ENCODE data around the gene GRIP2.

Gene GRIP2

DNA sequence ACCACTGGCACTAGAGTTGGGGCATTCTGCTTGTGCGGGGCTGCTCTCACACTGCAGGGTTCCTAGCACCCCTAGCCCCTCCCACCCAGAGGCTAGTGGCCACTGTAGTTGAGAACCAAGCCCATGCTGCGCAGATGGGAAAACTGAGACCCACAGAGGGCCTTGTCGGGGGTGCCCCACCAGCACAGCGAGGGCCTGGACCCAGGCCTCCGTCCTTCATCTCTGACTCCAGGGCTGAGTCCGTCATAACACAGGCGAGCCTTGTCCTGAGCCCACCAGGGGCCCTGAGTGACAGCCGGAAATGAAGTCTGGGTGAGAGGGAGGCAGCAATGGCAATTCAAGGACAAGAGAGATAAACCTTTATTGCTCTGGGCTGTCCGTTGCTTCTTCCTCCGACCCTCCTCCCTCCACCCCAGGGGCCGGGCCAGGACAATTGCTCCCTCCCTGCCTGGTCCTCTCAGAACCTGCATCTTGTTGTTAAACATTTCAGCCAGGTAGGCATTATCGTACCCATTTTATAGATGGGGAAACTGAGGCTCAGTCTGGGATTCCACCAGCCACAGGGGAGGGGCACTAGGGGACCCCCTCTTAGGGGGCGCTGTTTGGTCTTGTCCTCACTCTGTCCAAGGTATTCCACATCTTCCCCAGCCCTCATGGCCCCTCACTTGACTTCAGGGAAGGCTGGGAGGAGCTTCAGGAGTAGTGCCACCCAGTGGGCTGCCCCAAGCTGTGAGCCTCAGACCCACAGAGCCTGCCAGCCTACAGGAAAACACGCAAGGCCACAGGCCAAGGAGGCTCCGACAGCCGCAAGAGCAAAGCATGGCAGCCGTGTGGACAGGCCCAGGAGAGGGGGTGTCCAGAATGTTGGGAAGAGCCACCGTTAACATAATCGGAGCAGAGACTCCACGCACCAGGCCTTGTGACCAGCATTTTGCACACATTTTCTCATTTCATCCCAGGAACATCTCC lies 4.4 kb upstream of the GRIP2 start:
- intact Hi-C loops (cut with DNase I) = no loop called here
- DNase-seq = no peak

DNA sequence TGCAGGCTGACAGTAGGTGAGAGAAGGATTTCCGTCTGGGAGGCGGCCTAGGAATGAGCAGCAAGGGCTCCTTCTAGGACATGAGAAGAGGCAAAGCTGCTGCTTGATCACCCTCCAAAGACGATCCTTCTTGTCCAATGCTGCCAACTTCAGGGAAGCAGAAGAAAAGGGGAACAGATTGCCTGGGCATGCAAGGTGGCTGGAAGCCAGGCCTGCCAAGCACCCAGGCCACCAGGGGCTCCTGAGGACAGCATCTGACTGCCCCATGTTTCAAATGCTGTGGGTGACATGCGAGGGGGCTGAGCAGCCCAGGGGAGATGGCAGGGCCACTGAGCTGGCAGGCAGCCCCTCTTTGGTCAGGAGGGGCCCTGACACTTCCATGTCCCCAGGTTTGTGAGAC lies 3.3 kb upstream of the GRIP2 start:
- no peak for DNase-seq
- intact Hi-C loops (cut with DNase I) = no loop called here

DNA sequence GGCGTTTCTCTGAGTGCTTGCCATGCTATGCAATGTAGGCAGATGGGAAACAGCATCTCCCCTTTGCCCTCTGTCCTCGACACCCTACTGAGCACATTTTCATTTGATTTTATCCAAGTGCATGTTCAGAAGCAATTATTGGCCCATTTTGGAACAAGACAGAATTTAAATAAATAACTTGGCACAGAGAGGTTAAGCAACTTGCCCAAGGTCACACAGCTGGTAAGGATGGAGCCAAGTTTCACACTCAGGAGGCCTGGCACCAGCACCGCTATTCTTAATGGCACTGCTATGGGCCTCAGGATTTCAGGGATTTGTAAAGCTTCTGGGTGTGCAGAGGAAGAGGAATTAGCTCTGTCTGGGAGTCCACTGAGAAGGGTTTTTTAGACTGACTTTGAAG lies 2.5 kb upstream of the GRIP2 start:
- DNase-seq = no peak
- intact Hi-C loops (cut with DNase I) = no loop called here

DNA sequence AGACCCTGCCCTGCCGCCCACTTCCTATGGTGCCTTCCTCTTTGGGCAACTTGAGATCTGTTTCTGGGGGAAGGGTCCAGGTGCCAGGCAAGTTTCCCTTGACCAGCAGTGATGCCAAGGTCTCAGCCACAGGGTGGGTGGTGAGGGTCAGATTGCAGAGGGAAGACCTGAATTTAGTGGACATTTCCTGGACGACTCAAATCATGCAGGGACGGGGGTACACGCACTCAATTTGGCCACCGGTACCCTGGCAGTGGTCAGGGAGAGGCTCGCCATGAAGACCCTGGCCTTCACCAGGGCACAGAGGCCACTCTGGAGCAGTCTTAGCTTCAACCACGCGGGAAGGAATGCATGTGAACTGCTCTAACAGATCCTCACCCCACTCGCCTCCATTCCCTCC lies 1.5 kb upstream of the GRIP2 start:
- intact Hi-C loops (cut with DNase I) = no loop called here
- DNase-seq = no peak

DNA sequence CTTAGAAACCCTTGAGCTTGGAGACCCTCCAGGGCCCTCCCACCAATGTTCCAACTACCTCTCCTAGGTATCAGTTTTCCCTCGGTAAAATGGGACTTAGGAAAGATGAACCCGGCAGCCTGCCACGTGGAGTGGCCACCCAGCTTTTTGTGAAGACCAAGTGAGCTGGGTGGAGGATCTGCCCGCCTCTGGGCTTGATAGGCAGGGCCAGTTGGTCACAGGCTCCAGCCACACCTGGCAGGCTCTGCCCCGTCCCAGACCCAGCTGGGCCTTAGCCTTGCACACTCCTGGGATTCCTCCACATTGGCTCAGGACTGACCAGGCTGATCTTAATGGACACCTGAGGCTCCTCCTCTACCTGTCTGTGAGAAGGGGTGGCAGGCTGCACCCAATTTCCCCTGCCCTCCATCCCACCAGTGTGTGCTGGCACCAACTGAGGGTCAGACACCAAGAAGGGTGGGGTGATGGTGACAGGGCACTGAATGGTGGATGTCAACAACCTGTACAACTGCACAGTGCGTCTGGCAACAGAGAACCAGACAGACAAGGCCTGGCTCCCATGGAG lies 761 bp upstream of the GRIP2 start:
- intact Hi-C loops (cut with DNase I) = no loop called here
- no peak for DNase-seq

DNA sequence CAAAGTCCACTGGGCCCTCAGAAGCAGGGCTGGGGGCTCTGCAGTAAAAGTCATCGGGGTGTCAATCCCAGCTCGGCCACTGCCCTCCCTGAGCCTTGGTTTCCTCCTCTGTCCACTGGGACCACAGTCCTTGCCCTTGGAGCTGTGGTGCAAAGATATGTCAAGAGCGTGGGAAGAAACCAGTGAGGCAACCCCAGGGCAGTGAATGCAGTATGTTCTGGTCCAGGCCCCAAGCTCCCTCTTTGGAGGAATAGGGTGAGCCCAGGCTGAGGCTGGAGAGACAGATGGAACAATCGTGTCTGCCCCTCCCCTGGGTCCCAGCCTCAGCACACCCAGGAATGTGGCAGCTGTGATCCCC lies 779 bp downstream of the GRIP2 start:
- intact Hi-C loops (cut with DNase I) = no loop called here
- no peak for DNase-seq

DNA sequence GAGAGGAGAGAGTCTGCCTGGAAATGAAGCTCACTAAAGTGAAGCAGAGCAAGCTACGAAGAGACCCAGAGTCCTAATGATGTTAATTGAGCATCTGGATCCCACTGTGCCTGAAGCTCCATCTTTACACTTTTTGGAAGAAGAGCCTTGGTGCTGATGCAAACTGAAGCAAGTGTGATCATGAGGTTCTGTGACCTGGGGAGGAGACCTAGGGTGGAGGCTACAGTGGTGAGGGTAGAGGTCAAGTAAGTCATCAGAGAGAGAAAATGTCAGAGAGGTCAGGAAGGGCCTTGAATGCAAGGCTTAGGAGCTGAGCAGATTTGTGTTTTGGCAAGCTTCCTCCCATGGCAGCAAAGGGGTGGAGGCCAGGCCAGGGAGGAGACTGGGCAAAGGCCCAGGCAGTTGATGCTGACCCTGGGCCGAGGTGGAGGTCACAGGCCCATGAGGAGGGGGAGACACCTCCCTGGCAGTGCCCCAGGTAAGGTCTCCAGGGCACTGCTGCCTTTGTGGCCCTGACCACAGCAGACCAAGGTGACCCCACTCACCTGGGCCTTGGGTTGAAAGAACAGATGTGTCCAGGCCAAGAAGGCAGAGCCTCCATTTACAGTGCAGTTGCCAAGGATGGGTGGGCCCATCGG lies 1.6 kb downstream of the GRIP2 start:
- intact Hi-C loops (cut with DNase I) = no loop called here
- DNase-seq = no peak

DNA sequence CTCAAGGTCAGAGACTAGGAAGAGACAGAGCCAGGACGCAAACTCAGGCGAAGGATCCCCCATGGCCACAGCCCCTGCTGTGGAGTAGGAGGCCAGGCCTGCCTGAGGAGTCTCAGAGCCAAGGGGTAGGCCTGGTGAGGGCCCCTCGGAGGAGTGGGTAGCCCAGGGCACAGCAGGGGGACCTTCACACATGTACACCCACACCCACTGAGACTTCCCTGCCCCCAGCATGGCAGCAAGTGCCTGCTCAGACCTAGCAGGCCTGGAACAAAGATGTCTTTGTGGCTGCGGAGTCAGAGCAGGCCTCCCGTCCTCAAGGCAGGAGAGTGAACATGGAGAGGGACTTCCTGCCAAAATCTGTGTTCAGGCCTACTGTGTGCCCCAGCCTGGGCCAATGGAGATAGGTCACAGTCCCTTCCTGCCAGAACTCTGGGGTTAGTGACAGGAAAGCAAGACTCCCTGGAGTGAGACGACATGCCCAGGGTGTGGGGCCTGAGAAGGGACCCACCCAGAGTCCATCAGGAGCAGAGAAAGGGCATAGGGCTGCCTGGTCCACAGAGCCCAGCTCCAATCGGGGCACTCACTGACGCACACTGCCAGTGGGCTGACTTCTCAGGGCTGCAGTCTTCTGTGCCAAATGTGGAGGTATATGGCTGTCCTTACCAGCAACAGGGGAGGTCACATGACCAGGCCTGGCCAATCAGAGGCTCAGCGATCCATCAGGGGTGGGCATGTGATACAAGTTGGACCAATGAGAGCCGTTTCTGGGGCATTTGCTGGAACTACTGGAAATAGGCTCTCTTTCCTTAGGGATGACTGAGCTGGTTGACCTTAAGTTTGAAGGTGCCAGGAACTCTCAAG lies 2.3 kb downstream of the GRIP2 start:
- intact Hi-C loops (cut with DNase I) = no loop called here
- no peak for DNase-seq

DNA sequence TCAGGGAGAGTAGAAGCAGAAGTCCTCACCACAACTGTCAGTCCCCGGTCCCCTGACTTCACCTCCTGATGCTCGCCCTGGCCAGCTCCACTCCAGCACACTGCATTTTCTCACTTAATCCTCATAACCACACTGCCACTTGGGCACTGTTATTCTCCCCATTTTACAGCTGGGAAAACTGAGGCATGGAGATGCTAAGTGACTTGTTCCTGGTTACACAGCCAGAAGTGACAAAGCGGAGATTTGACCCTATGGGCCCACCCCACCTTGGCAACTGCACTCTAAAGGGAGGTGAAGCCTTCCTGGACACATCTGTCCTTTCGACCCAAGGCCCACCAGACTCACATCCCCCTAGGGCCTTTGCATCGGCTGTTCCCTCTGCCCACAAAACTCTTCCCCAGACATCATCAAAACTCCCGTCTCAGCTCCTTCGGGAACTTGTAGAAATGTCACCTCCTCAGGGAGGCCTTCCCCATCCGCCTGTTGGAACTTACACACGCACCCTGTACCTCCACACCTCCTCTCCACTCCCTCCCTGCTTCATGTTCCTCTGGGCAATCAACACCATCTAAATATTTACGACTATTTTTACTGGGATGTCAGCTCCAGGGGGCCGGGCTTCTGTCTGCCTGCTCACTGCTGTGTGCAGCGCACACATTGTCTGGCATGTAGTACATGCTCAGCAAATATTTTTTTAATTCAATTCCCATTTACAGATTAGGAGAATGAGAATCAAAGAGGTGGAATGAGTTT lies 3.1 kb downstream of the GRIP2 start:
- no peak for DNase-seq
- intact Hi-C loops (cut with DNase I) = no loop called here

DNA sequence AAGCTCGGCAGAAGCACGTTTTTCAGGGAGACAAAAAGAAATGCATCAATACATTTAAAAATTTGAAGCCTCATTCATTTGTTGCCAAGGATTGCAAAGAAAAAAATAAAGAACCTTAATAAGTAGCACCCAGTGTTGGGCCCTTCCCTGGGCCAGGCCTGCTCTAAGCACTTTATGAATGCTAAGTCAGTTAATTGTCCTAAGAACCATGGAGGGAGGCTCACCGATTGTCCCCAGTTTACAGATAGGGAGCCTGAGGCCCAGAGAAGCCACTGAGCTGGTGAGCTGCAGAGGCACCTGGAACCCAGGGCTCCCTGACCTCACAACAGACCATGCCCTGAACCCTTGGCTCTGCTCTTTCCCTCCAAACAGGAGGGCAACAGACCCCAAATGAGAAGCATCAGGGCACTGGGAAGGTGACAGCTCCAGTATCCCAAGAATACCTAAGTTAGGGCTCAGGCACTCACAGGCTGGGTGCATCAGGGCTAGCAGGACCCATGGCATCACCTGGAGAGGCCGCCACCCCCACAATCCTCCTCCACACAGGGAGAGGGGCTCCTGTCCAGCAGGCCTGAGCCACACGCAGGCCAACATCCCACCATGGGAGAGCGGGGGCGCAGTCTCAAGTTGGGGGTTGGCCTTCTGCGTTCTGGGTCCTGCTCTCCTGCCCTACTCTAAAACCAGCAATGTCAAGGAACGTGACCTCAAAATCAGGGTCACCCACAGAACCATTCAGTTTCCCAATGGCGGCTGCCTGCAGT lies 3.9 kb downstream of the GRIP2 start:
- intact Hi-C loops (cut with DNase I) = no loop called here
- no peak for DNase-seq

DNA sequence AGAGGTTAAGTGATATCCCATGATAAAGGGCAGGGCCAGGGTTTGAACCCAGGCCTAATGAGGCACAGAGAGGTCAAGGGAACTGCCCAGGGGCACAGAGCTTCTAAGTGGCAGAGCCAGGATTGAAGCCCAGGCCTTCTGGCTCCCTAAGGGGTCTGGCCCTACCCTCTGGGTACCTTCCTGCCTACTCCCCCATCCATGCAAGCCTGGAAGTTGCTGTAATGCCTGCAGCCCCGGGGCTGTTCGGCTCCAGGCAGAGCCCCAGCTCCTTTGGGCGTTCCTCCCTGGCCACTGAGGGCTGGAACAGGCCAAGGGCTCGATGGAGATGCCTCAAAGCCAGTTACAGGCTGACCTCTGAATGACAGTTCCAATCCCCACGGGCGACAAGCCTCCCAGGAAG lies 4.5 kb downstream of the GRIP2 start:
- DNase-seq = no peak
- intact Hi-C loops (cut with DNase I) = no loop called here

DNA sequence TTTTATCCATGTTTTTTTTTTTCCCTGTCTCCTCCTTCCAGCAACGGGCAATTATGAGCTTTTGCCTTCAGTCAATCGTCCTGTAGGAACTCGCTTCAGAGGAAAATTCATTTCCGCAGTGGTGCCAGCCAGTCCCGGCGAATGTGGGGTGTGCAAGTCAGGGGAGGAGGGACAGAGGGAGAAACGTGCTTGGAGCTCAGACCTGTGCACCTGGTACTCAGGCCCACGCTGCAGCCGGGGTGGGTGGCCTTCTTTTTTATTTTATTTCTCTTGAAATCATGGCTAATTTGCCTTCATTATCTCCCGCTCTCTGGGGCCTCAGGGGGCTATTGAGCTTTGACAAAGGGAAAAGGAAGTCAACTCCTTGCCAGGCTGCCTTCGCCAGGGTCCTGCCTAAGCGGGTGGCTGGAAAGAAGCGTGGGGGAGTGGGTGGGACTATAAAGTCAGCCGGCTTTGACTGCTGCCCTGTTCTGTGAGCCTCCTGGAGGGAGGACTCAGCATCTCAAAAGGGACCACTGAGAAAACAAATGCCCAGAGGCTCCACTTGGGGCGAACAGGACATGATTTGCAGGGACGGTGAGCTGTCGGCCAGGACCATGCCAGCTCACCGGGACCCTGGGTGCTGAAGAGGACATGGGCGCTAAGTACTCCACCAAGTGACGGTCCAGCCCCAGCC lies 5.5 kb downstream of the GRIP2 start:
- intact Hi-C loops (cut with DNase I) = no loop called here
- DNase-seq = no peak

DNA sequence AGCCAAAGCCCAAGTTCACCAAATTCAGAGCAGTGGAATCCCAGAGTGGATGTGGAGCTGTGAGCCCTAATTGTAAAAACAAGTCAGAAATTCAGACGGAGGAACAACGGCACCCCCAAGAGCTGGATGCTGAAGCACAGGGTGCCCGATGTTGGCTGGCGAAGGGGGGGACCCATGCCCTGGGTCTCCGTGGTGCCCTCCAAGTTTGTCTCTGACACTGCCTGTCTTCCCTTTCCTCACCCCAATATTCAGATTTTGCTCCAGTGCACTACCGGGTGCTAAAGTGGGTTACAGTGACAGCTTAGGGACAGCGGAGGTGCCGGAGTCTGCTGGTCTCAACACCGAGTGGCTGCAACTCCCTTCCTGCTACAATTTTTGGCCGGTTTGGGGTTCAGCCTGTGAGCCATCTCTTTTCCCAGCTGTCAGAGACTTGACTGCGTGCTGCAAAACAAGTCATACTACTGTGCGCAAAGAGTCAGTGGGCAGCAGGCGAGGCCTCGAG lies 6.6 kb downstream of the GRIP2 start:
- no peak for DNase-seq
- intact Hi-C loops (cut with DNase I) = no loop called here

DNA sequence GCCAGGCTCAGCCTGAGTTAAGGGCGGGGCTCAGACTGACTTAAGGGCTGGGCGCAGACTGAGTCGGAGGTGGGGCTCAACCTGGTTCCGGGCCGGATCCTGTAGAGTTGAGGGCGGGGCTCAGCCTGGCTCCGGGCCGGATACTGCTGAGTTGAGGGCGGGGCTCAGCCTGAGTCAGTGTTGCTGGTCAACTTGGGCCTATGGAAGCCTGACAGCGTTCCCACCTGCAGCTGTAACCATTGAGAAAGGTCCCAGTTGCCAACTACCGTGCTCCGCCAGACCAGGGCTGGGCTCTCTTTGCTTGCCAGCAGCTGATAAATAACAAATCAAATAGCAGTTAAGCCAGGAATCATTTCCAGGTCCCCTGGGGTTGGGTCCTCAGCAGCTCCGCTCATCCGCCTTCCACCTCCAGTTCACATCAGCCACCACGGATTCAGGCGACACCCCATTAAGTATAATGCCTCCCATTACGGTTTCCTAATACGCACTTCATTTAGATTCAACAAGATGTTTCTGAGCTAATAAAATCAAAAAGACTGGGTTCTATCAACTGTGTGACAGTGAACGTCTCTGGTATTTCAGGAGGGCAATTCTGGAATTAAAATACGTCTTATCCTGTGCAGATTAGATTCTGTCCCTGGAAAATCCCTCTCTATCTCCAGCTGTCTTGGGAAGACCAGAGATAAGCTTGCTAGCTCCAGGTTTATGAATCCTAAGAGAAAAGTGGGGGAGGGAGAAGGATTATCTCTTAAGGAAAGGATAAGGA lies 7.3 kb downstream of the GRIP2 start:
- DNase-seq = no peak
- intact Hi-C loops (cut with DNase I) = no loop called here

DNA sequence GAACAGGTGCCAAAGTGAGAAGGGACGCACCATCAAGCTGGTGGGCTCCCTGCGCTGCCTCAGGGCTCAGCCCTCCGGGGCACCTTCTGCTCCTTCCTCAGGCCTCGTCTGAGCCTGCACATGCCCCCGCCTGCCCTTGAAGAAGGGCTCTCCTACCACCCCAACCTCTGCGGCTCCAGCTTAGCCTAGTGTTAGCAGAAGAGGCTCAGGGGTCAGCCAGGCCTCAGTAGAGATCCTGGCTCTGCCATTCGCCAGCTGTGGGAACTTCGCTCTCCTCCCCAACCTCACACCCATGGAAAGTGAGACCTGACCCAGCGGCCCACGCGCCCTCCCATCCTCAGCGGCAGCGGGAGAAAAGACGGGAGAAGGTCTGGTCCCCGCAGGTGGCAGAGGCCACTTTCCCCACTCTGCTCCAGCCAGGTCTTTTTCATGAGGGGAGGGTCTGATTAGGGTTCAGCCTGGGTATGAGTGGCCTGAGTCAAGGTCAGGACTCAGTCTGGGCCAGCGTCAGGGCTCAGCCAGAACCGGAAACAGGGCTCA lies 8.2 kb downstream of the GRIP2 start:
- intact Hi-C loops (cut with DNase I) = no loop called here
- DNase-seq = no peak

DNA sequence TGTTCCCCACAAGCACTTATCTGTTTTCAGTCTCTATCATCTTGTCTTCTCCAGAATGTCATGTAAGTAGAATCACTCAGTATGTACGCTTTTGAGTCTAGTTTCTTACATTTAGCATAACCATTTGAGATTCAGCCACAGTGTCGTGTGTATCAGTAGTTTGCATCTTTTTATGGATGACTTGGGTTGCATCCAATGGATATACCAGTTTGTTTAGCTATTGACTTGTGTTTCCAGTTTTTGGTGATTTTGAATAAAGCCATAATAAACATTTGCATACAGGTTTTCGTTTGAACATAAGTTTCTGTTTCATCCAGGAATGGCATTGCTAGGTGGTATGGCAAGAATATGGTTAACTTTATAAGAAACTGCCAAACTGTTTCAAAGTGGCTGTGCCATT lies 12.1 kb downstream of the GRIP2 start:
- DNase-seq = no peak
- intact Hi-C loops (cut with DNase I) = no loop called here
